HEK293 (cell line): ENCODE measurements around the gene HERPUD2.

ENCODE experiments used
- KLF9 ChIP-seq: fragments of 450-650 bp; formaldehyde crosslinking; IDR thresholded peaks from 2 replicates; pipeline ENCODE4 v1.5.1; 2016; ENCODE audit warnings: missing biosample characterization, missing genetic modification characterization, low read depth
- REST ChIP-seq: fragments of 450-650 bp; formaldehyde crosslinking; IDR thresholded peaks from 2 replicates; pipeline ENCODE4 v1.5.1; 2016; ENCODE audit warnings: missing biosample characterization, missing genetic modification characterization
- SALL2 ChIP-seq: fragments of 450-650 bp; formaldehyde crosslinking; IDR thresholded peaks from 2 replicates; pipeline ENCODE4 v1.5.0; 2017; ENCODE audit warnings: missing biosample characterization, mild to moderate bottlenecking, missing genetic modification characterization, borderline replicate concordance
- SETDB1 ChIP-seq: IDR thresholded peaks from one replicate; pipeline ENCODE4 v1.6.1; 2017; ENCODE audit warnings: mild to moderate bottlenecking, low read length, moderate library complexity, mixed read lengths; ENCODE audit not compliant: insufficient read length
- SP2 ChIP-seq: fragments of 450-650 bp; formaldehyde crosslinking; IDR thresholded peaks from 2 replicates; pipeline ENCODE4 v1.5.1; 2016; ENCODE audit warnings: missing biosample characterization, missing genetic modification characterization
- ZNF155 ChIP-seq: fragments of 450-650 bp; formaldehyde crosslinking; IDR thresholded peaks from 2 replicates; pipeline ENCODE4 v1.5.1; 2016; ENCODE audit warnings: missing biosample characterization, missing genetic modification characterization
- ZNF274 ChIP-seq, 2 experiments: fragments of 200-500 bp in 1 of 2; fragments of 450-650 bp in 1 of 2; sonication (Bioruptor generic) in 1 of 2; formaldehyde crosslinking in 1 of 2; IDR thresholded peaks; 2 replicates each; pipeline versions ENCODE4 v1.5.1 to v1.6.1; 2014 to 2016; ENCODE audit warnings: borderline replicate concordance in 1 of 2, inconsistent platforms in 1 of 2, low read length in 1 of 2, missing biosample characterization in 1 of 2, missing genetic modification characterization in 1 of 2
- ZNF623 ChIP-seq: fragments of 450-650 bp; formaldehyde crosslinking; IDR thresholded peaks from 2 replicates; pipeline ENCODE4 v1.5.1; 2016; ENCODE audit warnings: missing biosample characterization, missing genetic modification characterization
- ZNF629 ChIP-seq: fragments of 450-650 bp; formaldehyde crosslinking; IDR thresholded peaks from 2 replicates; pipeline ENCODE4 v1.5.1; 2017; ENCODE audit warnings: missing biosample characterization, missing genetic modification characterization
- ZNF670 ChIP-seq: fragments of 450-650 bp; formaldehyde crosslinking; IDR thresholded peaks from 2 replicates; pipeline ENCODE4 v1.5.1; 2016; ENCODE audit warnings: missing biosample characterization, missing genetic modification characterization, low read depth
- TF ChIP-seq, protein P1 (sequence below): fragments of 450-650 bp; formaldehyde crosslinking; IDR thresholded peaks from 2 replicates; pipeline ENCODE4 v1.5.1; 2016; ENCODE audit warnings: missing biosample characterization, missing genetic modification characterization
- TF ChIP-seq, protein P2 (sequence below): fragments of 450-650 bp; formaldehyde crosslinking; IDR thresholded peaks from 2 replicates; pipeline ENCODE4 v1.5.1; 2016; ENCODE audit warnings: missing biosample characterization, missing genetic modification characterization
- TF ChIP-seq, protein P3 (sequence below): fragments of 450-650 bp; formaldehyde crosslinking; IDR thresholded peaks from 2 replicates; pipeline ENCODE4 v1.5.1; 2016; ENCODE audit warnings: missing biosample characterization, missing genetic modification characterization

DNA sequence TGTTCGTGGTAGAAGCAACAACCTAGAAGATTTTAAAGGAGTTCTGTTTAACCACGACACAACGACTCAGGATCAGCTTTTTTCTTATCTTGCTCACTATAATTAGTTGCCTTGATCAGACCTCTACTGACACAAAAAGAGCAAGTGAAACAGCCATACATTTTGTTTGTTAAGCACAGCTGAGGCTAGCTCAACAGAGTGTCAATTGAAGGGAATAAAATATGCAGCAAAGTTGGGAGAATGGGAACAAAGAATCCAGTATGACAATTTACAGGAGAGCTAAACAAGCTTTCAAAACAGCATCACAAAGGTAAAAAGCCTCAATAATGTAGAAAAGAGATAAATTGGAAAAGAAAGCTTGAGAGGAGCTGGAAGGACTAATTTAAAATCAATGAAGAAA is 40.5 kb upstream of the HERPUD2 start:
- TF ChIP-seq ZNF623 (no peak), SP2 (tag by site-specific recombination) (no peak), KLF9 (no peak), ZNF274 (IDR thresholded peaks at IDR 0.05; ENCODE audit: low read length) (no peak), ZNF274 (tag by site-specific recombination; IDR thresholded peaks at IDR 0.05; ENCODE audit: borderline replicate concordance) (no peak), REST (no peak), SETDB1 (no peak), SALL2 (tag by site-specific recombination) (no peak), ZNF629 (tag by site-specific recombination) (no peak), ZNF155 (no peak), ZNF670 (tag by site-specific recombination) (no peak)
- TF ChIP-seq, protein P1, sequence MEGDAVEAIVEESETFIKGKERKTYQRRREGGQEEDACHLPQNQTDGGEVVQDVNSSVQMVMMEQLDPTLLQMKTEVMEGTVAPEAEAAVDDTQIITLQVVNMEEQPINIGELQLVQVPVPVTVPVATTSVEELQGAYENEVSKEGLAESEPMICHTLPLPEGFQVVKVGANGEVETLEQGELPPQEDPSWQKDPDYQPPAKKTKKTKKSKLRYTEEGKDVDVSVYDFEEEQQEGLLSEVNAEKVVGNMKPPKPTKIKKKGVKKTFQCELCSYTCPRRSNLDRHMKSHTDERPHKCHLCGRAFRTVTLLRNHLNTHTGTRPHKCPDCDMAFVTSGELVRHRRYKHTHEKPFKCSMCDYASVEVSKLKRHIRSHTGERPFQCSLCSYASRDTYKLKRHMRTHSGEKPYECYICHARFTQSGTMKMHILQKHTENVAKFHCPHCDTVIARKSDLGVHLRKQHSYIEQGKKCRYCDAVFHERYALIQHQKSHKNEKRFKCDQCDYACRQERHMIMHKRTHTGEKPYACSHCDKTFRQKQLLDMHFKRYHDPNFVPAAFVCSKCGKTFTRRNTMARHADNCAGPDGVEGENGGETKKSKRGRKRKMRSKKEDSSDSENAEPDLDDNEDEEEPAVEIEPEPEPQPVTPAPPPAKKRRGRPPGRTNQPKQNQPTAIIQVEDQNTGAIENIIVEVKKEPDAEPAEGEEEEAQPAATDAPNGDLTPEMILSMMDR, result no peak
- TF ChIP-seq, protein P2, sequence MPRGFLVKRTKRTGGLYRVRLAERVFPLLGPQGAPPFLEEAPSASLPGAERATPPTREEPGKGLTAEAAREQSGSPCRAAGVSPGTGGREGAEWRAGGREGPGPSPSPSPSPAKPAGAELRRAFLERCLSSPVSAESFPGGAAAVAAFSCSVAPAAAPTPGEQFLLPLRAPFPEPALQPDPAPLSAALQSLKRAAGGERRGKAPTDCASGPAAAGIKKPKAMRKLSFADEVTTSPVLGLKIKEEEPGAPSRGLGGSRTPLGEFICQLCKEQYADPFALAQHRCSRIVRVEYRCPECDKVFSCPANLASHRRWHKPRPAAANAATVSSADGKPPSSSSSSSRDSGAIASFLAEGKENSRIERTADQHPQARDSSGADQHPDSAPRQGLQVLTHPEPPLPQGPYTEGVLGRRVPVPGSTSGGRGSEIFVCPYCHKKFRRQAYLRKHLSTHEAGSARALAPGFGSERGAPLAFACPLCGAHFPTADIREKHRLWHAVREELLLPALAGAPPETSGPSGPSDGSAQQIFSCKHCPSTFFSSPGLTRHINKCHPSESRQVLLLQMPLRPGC (tag by site-specific recombination), result no peak
- TF ChIP-seq, protein P3, sequence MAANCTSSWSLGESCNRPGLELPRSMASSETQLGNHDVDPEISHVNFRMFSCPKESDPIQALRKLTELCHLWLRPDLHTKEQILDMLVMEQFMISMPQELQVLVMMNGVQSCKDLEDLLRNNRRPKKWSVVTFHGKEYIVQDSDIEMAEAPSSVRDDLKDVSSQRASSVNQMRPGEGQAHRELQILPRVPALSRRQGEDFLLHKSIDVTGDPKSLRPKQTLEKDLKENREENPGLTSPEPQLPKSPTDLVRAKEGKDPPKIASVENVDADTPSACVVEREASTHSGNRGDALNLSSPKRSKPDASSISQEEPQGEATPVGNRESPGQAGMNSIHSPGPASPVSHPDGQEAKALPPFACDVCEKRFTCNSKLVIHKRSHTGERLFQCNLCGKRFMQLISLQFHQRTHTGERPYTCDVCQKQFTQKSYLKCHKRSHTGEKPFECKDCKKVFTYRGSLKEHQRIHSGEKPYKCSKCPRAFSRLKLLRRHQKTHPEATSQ, result no peak
